HCT116 (cell line): Measurements from ENCODE around the gene MFRP. TPM values are rescaled to one million over a fixed set of nuclear protein-coding genes. Genes with fewer than 3 reads are reported as not detected.

Source experiments
- ATAC-seq: fragments of 200-7000 bp; cut with Tn5 transposase; 2 replicates; pipeline ENCODE4 v1.9.1; 2020; ENCODE audit warnings: mild to moderate bottlenecking, moderate library complexity
- BruUV-seq: library from RNA; stranded (reverse); fragments of 400-500 nt; replicated peaks from 2 replicates; lab custom pipeline; 2021; lab: Mats Ljungman, UMichigan
- CTCF ChIA-PET: fragments of 300-600 bp; sonication (Branson Sonifier 250); formaldehyde crosslinking; loops from one replicate; lab custom pipeline; 2021; ENCODE audit warnings: antibody characterized with exemption; lab: Charles Lee
- POLR2A ChIA-PET: fragments of 300-600, 350-600 bp; sonication (Branson Sonifier 250); formaldehyde crosslinking; loops from one replicate; lab custom pipeline; 2021; ENCODE audit warnings: antibody characterized with exemption; lab: Charles Lee
- RAD21 ChIA-PET, 2 experiments: fragments of 300-600 bp; sonication (Branson Sonifier 250); formaldehyde crosslinking; loops; one replicate each; lab custom pipeline; 2023; ENCODE audit warnings: low total read pairs in 2 of 2; ENCODE audit not compliant: uncharacterized antibody in 2 of 2, unreplicated experiment in 2 of 2, low non-redundant PET in 1 of 2; lab: Charles Lee
- DNase-seq: peaks from one replicate; pipeline ENCODE4 v3.0.0-alpha.2; 2010; ENCODE audit warnings: low read depth, low spot score
- H2AFZ ChIP-seq: fragments of 200-600 bp; shearing (Covaris generic), sonication (generic); 2 replicates; pipeline ENCODE4 v1.6.1; 2017; ENCODE audit warnings: low read depth, mixed run types, mixed read lengths, antibody characterized with exemption, low read length; ENCODE audit not compliant: poor library complexity, severe bottlenecking
- H3K27ac ChIP-seq: 2 replicates; pipeline ENCODE4 v1.5.1; 2012; ENCODE audit warnings: low read depth, low read length
- H3K27me3 ChIP-seq: fragments of 200-600 bp; sonication (generic); 2 replicates; pipeline ENCODE4 v1.6.1; 2016; ENCODE audit warnings: mixed run types, low read length, mixed read lengths; ENCODE audit not compliant: insufficient read depth
- H3K36me3 ChIP-seq, 2 experiments: fragments of 200-500 bp in 1 of 2; fragments of 200-600 bp in 1 of 2; sonication (Bioruptor generic) in 1 of 2; sonication (generic) in 1 of 2; 2 replicates each; pipeline versions ENCODE4 v1.5.1 to v1.6.1; 2014 to 2016; ENCODE audit warnings: low read length in 2 of 2, inconsistent platforms in 1 of 2, mixed read lengths in 1 of 2, mixed run types in 1 of 2; ENCODE audit not compliant: insufficient read depth in 2 of 2, control insufficient read depth in 1 of 2
- H3K4me1 ChIP-seq, 2 experiments: fragments of 200-600 bp in 1 of 2; sonication (generic) in 1 of 2; 2 replicates each; pipeline versions ENCODE4 v1.5.1 to v1.6.1; 2012 to 2017; ENCODE audit warnings: low read length in 2 of 2, inconsistent platforms in 1 of 2, mild to moderate bottlenecking in 1 of 2, mixed read lengths in 1 of 2, mixed run types in 1 of 2, moderate library complexity in 1 of 2; ENCODE audit not compliant: insufficient read depth in 2 of 2, control insufficient read depth in 1 of 2
- H3K4me2 ChIP-seq: fragments of 200-600 bp; sonication (generic); 2 replicates; pipeline ENCODE4 v1.6.1; 2017; ENCODE audit warnings: mixed run types, low read length, mixed read lengths
- H3K4me3 ChIP-seq, 2 experiments: fragments of 200-600 bp in 1 of 2; sonication (generic) in 1 of 2; replicated peaks in 1 of 2; 2 replicates each; pipeline ENCODE4 v1.5.1; 2011 to 2016; ENCODE audit warnings: low read length in 2 of 2, control low read depth in 1 of 2, low read depth in 1 of 2, mild to moderate bottlenecking in 1 of 2, mixed read lengths in 1 of 2, mixed run types in 1 of 2
- H3K79me2 ChIP-seq: fragments of 200-600 bp; sonication (generic); 2 replicates; pipeline ENCODE4 v1.6.1; 2017; ENCODE audit warnings: mild to moderate bottlenecking, mixed run types, low read length, moderate library complexity, mixed read lengths; ENCODE audit not compliant: insufficient read depth
- H3K9ac ChIP-seq: fragments of 200-600 bp; sonication (generic); 2 replicates; pipeline ENCODE4 v1.6.1; 2016; ENCODE audit warnings: low read length, mixed read lengths
- H3K9me2 ChIP-seq: fragments of 200-600 bp; sonication (generic), shearing (Covaris generic); 2 replicates; pipeline ENCODE4 v1.6.1; 2017; ENCODE audit warnings: mixed run types, mild to moderate bottlenecking, moderate library complexity; ENCODE audit not compliant: insufficient read depth
- H3K9me3 ChIP-seq, 2 experiments: fragments of 200-500 bp in 1 of 2; fragments of 200-600 bp in 1 of 2; sonication (Bioruptor generic) in 1 of 2; sonication (generic) in 1 of 2; 2 replicates each; pipeline ENCODE4 v1.6.1; 2014 to 2017; ENCODE audit warnings: low read length in 2 of 2, mixed read lengths in 2 of 2, inconsistent platforms in 1 of 2, low read depth in 1 of 2, mild to moderate bottlenecking in 1 of 2, mixed run types in 1 of 2, moderate library complexity in 1 of 2; ENCODE audit not compliant: control insufficient read depth in 1 of 2, insufficient read depth in 1 of 2
- H4K20me1 ChIP-seq: fragments of 200-600 bp; sonication (generic), shearing (Covaris generic); 2 replicates; pipeline ENCODE4 v1.6.1; 2017; ENCODE audit warnings: mixed run types, mild to moderate bottlenecking, moderate library complexity; ENCODE audit not compliant: insufficient read depth
- EZH2 ChIP-seq: fragments of 200-600 bp; sonication (generic); IDR thresholded peaks from 2 replicates; pipeline ENCODE4 v1.6.1; 2017; ENCODE audit warnings: antibody characterized with exemption, mixed run types
- RAD21 ChIP-seq: IDR thresholded peaks from 2 replicates; pipeline ENCODE4 v1.6.1; 2012; ENCODE audit warnings: low read depth, mild to moderate bottlenecking
- ZNF274 ChIP-seq: fragments of 200-500 bp; sonication (Bioruptor generic); IDR thresholded peaks from 2 replicates; pipeline ENCODE4 v1.6.1; 2014; ENCODE audit warnings: mild to moderate bottlenecking, low read depth, low read length, inconsistent platforms
- intact Hi-C: fragments of 100-400 bp; cut with micrococcal nuclease; formaldehyde crosslinking; loops from 2 replicates; pipeline ENCODE4 v1.10.0; 2022
- total RNA-seq: library from RNA; stranded (reverse); gene quantifications from one replicate; pipeline ENCODE4 v1.2.1, GENCODE V29; 2021; ENCODE audit not compliant: unreplicated experiment
- TF ChIP-seq, protein P1 (sequence below), 3 experiments: fragments of 200-600 bp in 1 of 3; sonication (generic) in 1 of 3; IDR thresholded peaks in 2 of 3; conservative IDR thresholded peaks in 1 of 3; 2 replicates each; pipeline ENCODE4 v1.5.1; 2012 to 2017; ENCODE audit warnings: low read depth in 2 of 3, low read length in 2 of 3, antibody characterized with exemption in 1 of 3, borderline replicate concordance in 1 of 3, control low read depth in 1 of 3, mild to moderate bottlenecking in 1 of 3, mixed read lengths in 1 of 3, mixed run types in 1 of 3, moderate library complexity in 1 of 3; ENCODE audit not compliant: insufficient read depth in 1 of 3
- TF ChIP-seq, protein P2 (sequence below): IDR thresholded peaks from 2 replicates; pipeline ENCODE4 v1.6.1; 2012

The MFRP gene
- total RNA-seq, 1 experiment from 2014 or later: not detected

DNA sequence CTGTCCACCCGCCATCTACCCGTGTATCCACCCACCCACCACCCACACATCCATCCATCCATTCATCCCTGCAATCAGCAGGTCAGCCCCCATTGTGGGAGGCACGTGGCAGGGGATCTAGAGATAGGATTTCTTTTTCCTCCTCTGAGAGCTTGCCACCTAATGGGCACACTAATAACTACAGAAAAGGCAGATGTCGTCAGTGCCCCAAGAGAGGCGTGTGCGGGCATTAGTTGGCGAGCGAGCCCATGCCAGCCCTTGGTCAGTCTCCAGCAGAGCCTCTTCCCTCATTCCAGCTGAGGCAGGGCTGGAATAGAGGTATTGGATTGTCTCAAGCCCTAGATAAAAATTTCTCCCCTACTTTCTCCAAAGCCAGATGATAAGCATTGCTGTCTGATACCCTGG lies 25.3 kb upstream of the MFRP start:
- Histone ChIP-seq H3K9me3 (no peaks in the 10 kb centered on the region), H3K4me3 (no peak overlapping the region), H3K27ac (no peak overlapping the region), H3K9ac (no peak overlapping the region), H4K20me1 (no peaks in the 10 kb centered on the region), H2AFZ (no peak overlapping the region), H3K36me3 (no peaks in the 10 kb centered on the region), H3K9me2 (no peaks in the 10 kb centered on the region), H3K79me2 (no peaks in the 10 kb centered on the region), H3K4me2 (no peak overlapping the region), H3K27me3 (no peaks in the 10 kb centered on the region)
- RAD21 ChIA-PET: interaction anchor here (0.7 to 1.0 kb wide), 2 partner anchors 15 kb away, joined by 3 read pairs; no protein-coding TSS in a partner anchor
- CTCF ChIA-PET: interaction anchor here (0.8 to 7.5 kb wide), 6 partner anchors 9 to 340 kb away, joined by 3 to 54 read pairs (median 8); partner anchors contain the start of gene USP2
- ATAC-seq: peak; percentile 61
- POLR2A ChIA-PET: interaction anchor here (0.5 to 1.2 kb wide), 2 partner anchors 11 to 33 kb away, joined by 3 to 4 read pairs; no protein-coding TSS in a partner anchor
- TF ChIP-seq ZNF274 (no peak), RAD21 (peak; percentile 58)
- TF ChIP-seq, protein P1, sequence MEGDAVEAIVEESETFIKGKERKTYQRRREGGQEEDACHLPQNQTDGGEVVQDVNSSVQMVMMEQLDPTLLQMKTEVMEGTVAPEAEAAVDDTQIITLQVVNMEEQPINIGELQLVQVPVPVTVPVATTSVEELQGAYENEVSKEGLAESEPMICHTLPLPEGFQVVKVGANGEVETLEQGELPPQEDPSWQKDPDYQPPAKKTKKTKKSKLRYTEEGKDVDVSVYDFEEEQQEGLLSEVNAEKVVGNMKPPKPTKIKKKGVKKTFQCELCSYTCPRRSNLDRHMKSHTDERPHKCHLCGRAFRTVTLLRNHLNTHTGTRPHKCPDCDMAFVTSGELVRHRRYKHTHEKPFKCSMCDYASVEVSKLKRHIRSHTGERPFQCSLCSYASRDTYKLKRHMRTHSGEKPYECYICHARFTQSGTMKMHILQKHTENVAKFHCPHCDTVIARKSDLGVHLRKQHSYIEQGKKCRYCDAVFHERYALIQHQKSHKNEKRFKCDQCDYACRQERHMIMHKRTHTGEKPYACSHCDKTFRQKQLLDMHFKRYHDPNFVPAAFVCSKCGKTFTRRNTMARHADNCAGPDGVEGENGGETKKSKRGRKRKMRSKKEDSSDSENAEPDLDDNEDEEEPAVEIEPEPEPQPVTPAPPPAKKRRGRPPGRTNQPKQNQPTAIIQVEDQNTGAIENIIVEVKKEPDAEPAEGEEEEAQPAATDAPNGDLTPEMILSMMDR (IDR thresholded peaks at IDR 0.05 in 2 of 3, conservative IDR thresholded peaks at IDR 0.05 in 1 of 3; ENCODE audit: borderline replicate concordance in 1 of 3, insufficient read depth in 1 of 3, low read depth in 2 of 3, low read length in 2 of 3): peak; percentile 30 to 70 (median 35); a peak in 4 of 6 replicates
- TF ChIP-seq, protein P2, sequence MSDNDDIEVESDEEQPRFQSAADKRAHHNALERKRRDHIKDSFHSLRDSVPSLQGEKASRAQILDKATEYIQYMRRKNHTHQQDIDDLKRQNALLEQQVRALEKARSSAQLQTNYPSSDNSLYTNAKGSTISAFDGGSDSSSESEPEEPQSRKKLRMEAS: peak; percentile 84
- TF ChIP-seq, all 23 proteins: peak for 3
- H3K4me1 ChIP-seq: peaks cover 35 to 42% of the 10 kb centered on the region in 2 experiments
- DNase-seq: no peak
- intact Hi-C loops: no loop called here
- no TSS peak for BruUV-seq

DNA sequence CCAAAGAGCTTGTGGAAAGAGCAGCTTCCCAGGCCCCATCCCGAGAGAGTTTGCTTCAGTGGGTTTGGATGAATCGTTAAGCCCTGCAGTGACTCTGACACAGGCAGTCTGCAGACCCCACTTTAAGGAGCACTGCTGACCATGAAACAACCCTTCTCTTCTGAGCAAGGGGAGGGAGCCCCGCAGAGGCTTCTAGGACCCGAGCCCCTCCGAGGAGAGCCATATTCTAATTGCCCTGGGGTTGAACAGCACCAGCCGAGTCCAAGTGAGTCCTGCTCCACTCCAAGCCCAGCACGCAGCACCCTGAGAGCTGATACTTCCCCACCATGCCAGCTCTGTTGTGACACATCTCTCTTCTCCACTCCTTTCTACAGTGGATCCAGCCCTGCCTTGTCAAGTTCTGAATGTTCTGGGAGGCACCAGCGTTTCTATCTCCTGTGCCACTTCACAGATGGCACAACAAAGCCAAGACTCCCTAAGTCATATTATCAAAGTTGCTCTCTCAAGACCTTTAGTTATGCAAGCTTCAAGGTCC lies 24.6 kb upstream of the MFRP start:
- H3K9ac ChIP-seq: no peak overlapping the region
- H3K27ac ChIP-seq: no peak overlapping the region
- H3K4me1 ChIP-seq: peaks cover 35 to 42% of the 10 kb centered on the region in 2 experiments
- H3K36me3 ChIP-seq: no peaks in the 10 kb centered on the region
- no peak for DNase-seq
- ChIA-PET RAD21 (interaction anchor here in 1 of 2 experiments (1.0 kb wide), 1 partner anchor 15 kb away, joined by 3 read pairs; no protein-coding TSS in a partner anchor), POLR2A (interaction anchor here (0.9 to 1.2 kb wide), 2 partner anchors 10 kb away, joined by 3 read pairs; no protein-coding TSS in a partner anchor), CTCF (interaction anchor here (0.8 to 7.5 kb wide), 6 partner anchors 10 to 339 kb away, joined by 3 to 54 read pairs (median 8); partner anchors contain the start of gene USP2)
- H3K27me3 ChIP-seq: no peaks in the 10 kb centered on the region
- no peaks in the 10 kb centered on the region for H3K79me2 ChIP-seq
- no peak for ATAC-seq
- H3K4me3 ChIP-seq: no peak overlapping the region
- no peak overlapping the region for H3K4me2 ChIP-seq
- intact Hi-C loops: no loop called here
- H4K20me1 ChIP-seq: no peaks in the 10 kb centered on the region
- BruUV-seq: no TSS peak
- no peak overlapping the region for H2AFZ ChIP-seq
- no peaks in the 10 kb centered on the region for H3K9me3 ChIP-seq
- no peaks in the 10 kb centered on the region for H3K9me2 ChIP-seq
- TF ChIP-seq ZNF274 (no peak), EZH2 (no peak)
